ENCODE data around the gene OXER1. TPM values are rescaled to one million over a fixed set of nuclear protein-coding genes. Genes with fewer than 3 reads are reported as not detected.

The OXER1 gene
- total RNA-seq, 2 donors from 2014 or later: 2.9 to 4.1 TPM

GRCh38 chr2:42775810-42776209 lies 11.9 kb upstream of the OXER1 start:
- DNase-seq: no peak
- ATAC-seq: no peak
- intact Hi-C loops (cut with DNase I, micrococcal nuclease): no loop called here

GRCh38 chr2:42775186-42775585 lies 11.3 kb upstream of the OXER1 start:
- intact Hi-C loops (cut with DNase I, micrococcal nuclease): no loop called here
- DNase-seq (no peak), ATAC-seq (no peak)

DNA sequence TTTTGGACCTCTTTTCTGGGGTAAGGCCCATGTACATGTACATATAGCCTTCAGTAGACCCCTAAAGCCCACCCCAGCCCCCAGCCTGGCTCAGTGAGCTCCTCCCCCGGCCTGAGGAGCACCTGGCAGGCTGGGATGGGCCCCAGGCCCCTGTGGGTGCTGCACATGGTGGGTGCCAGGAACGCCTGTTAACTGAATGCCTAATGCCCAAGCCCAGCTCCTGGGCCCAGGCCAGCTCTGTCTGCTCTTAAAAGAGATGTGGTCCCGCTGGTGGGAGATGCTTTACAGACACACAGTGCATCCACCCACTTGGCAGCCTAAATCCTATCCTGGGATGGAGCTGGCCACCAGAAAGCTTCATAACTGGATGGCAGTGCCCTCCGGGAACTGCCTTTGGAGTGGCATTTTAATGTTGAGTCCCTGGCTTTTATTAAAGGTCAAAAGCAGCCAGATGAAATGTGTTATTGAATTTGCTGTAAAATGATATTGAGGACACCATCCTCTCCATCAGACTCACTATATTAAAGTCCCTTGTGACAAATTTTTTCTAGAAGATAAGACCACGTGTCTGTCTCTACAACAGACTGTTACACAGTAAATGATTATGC lies 7.7 kb upstream of the OXER1 start:
- ATAC-seq (no peak), DNase-seq (no peak)
- intact Hi-C loops (cut with DNase I, micrococcal nuclease): no loop called here

DNA sequence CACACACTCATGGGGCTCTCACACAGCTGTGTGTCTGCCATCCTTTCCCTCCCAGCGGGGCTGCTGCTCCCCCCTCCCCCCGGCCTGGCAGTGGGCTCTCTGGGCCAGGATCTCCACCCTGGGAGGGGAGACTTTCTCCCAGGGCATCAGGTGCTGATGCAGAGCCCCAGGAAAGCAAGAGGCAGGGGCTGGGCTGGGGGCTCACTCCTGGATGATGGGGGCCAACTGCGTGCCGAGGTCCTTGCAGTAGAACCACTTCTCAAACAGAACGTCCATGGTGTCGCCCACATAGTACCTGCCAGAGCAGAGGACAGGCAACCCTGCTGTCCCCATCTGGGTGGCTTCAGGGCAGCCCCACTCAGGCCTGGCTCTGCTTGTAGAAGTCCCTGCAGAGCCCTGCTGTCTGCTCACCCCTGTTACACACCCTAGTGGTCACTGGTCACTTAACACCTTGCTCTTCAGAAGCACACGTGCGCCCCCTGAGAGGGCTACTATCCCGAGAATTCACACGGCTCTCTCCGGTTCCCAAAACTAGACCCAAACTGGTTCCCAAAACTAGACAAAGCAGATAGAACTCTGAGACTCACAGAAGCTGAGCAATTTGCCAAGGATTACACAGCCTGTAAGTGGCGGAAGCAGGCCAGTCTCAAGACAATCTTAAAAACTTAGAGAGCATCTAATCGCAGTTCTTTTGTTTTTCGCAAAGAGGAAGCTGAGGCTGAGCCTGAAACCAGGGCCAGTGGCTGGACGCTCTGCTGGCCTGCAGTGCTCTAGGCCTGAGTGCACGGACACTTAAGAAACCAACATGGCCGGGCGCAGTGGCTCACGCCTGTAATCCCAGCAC lies 6.6 kb upstream of the OXER1 start:
- peak; percentile 56 for ATAC-seq

GRCh38 chr2:42769583-42770287 lies 5.8 kb upstream of the OXER1 start:
- ATAC-seq (no peak), DNase-seq (no peak)
- intact Hi-C loops (cut with DNase I, micrococcal nuclease): no loop called here

More for the DNA sequence above, 6.6 kb upstream of the OXER1 start:
- DNase-seq: no peak
- intact Hi-C loops (cut with DNase I, micrococcal nuclease): no loop called here

- no peak for ATAC-seq
- intact Hi-C loops (cut with DNase I, micrococcal nuclease): no loop called here
- DNase-seq: no peak
Observed at GRCh38 chr2:42768706-42769256, 4.8 kb upstream of the OXER1 start.

- ATAC-seq (no peak), DNase-seq (no peak)
- intact Hi-C loops (cut with DNase I, micrococcal nuclease): no loop called here
Observed at GRCh38 chr2:42767899-42768705, 4.2 kb upstream of the OXER1 start.

GRCh38 chr2:42767080-42767898 lies 3.4 kb upstream of the OXER1 start:
- no peak for DNase-seq

GRCh38 chr2:42765686-42766085 lies 1.8 kb upstream of the OXER1 start:
- intact Hi-C loops (cut with DNase I, micrococcal nuclease): no loop called here
- DNase-seq: no peak
- no peak for ATAC-seq

More at GRCh38 chr2:42767080-42767898, 3.4 kb upstream of the OXER1 start:
- ATAC-seq: no peak
- intact Hi-C loops (cut with DNase I, micrococcal nuclease): no loop called here

DNA sequence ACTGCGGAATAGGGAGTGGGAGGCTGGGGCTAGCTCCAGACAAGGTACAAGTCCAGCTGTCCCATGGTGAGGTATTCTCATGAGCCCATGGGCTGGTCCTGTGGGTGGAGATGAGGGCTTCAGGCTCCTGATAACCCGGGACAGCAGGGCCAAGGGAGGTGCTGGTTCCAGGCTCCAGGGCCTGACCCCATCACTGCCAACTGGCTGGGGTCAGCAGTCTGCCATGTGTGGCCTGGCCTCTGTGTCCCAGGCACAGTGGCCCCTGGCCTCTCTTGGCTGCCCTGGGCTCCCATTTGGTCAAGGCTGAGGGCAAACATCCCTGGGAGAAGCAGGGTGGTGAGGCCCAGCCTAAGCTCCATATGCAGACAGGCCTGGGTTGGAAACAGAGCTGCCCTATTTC lies 966 bp upstream of the OXER1 start:
- ATAC-seq (no peak), DNase-seq (no peak)

GRCh38 chr2:42762823-42763804 lies 821 bp downstream of the OXER1 start:
- DNase-seq (no peak), ATAC-seq (peak; percentile 34)
- intact Hi-C loops (cut with DNase I, micrococcal nuclease): no loop called here

More for the DNA sequence above, 966 bp upstream of the OXER1 start:
- intact Hi-C loops (cut with DNase I, micrococcal nuclease): no loop called here

GRCh38 chr2:42762155-42762554 lies 1.8 kb downstream of the OXER1 start:
- intact Hi-C loops (cut with DNase I, micrococcal nuclease): no loop called here
- ATAC-seq (no peak), DNase-seq (no peak)

DNA sequence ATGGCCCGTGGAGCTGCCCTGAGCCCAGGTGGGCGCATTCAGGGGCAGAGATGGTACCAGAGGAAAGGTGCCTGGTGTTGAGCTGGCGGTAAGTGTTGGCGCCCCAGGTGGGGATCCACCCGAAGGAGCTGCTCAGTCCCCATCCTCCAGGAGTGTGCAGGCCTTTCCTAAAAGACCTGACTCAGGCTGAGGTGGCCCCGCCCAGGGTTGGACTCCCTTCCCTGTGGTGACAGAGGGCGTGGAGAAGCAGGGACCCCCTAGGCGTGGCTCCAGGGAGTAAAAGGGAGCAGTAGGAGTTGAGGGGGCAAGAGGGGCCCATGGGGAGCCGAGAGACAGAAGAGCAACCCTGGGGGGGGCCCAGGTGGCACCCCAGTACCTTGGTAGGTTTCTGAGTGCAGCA lies 2.4 kb downstream of the OXER1 start:
- ATAC-seq (peak; percentile 17), DNase-seq (no peak)
- intact Hi-C loops (cut with DNase I, micrococcal nuclease): no loop called here

DNA sequence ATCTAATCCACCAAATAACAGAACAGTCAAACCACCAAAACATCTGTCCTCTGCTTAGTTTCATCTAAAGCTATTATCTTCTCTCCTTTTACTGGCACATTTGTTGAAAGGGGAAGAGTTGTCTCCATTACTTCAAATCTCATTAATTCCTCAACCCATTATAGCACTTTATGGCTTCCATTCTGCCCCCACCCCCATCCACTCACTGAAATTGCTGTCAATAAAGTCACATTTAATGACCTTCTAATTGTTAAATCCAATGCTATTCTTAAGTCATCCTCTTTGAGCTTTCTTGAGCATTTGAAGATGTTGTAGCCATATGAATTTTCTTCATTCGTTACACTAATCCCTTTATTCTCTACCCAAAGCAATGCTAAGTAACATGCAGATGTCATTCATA lies 5.2 kb downstream of the OXER1 start:
- no peak for DNase-seq
- no peak for ATAC-seq
- intact Hi-C loops (cut with DNase I, micrococcal nuclease): no loop called here

- ATAC-seq: no peak
- intact Hi-C loops (cut with DNase I, micrococcal nuclease): no loop called here
Observed at GRCh38 chr2:42757981-42758740, 5.8 kb downstream of the OXER1 start.

DNA sequence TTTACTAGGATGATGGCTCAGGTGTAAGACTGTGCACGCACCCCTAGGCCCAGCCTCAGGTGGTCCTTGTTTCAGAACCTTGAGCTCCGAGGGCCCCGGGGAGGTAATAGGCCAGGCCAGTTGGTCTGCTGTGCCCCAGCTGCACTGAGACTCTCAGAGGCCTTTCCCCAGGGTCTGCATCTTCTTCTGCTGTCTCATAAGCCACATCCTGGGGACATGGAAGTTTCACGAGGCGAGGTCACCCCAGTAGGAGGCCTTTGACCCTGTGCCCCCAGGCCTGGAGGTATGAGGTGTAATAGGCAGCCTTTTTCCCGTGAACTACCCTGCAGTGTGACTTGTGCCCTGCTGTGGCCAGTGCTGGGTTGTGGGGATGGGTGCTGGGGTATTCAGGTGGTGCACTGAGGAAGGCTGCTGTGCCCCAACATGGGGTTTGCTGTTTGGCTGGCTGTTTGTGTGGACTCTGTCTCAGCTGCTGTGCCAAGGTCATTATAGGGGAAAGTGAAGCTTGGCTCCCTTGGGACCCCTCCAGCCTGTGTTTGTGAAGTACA lies 6.9 kb downstream of the OXER1 start:
- intact Hi-C loops (cut with DNase I, micrococcal nuclease): no loop called here
- no peak for ATAC-seq
- DNase-seq: no peak

More at GRCh38 chr2:42757981-42758740, 5.8 kb downstream of the OXER1 start:
- no peak for DNase-seq
